ENCODE data around the gene C5orf15.
"Not testable (repeated sequence)": the region's sequence is repeated elsewhere in the genome, so short reads cannot be mapped to it uniquely, and the experiment has no call there.

Gene C5orf15

DNA sequence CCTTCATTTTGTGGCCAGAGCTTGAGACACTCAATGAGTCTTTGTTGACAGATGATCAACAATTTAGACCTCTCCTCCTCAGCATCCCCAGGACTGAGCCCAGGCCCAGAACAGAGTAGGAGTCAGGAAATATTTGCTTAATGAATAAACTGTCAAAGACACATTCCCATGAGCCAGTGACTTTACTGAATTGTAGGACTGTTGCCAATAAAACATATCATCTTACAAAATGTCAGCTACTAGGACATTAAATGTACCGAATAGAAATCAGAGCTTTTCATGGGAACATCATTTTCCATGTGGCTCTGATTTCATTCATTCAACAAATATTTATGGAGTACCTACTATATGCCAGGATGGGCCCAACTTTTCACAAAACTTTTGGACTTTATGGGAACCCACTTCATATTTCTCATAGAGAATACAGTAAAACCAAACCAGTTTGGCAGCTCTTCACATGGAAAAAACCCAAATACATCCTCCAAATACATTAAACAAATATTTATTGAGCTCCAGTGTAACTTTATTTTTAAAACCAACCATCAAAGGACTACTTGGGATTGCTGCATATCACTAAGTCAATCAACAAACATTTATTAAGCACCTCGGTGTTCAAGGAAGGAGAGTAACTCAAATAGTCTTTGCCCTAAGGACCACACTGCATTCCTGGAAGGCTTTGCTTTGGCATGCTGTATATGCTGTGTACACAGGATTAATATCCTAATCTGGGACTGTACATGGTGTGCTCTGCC is 24.9 kb upstream of the C5orf15 start:
- no peak for DNase-seq

DNA sequence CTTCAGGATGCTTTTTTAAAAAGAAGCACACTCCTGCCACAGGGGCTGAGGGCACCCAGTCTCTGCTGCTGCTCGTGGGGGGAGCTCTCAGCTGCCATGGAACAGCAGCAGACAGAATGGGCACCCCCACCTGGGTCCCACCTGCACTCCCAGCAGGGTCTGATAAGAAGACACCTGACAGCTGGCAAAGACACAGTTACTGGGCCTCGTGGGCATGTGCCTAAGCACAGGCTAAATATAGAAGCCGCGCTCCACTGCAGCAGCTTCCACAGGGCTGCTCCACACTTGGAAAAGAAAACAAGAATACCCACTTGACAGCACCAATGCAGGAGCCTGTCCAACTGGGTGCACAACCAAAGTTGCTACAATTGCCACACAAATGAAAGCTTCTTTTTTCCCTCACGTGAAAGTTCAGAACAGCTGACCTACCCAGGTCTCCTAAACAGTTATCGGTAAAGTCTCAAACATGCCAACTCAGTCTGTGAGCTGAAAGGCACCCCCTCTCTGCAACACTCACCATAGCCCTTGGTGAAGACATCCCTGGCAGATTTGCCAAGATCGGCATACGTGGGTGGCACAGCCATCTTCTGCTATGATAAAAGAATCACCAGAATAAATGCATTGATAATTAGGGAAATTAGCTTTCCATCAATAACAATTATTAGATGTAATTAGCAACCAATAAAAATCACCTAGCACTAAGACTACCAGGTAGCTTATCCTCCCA is 24.2 kb upstream of the C5orf15 start:
- peak; percentile 66 for DNase-seq

DNA sequence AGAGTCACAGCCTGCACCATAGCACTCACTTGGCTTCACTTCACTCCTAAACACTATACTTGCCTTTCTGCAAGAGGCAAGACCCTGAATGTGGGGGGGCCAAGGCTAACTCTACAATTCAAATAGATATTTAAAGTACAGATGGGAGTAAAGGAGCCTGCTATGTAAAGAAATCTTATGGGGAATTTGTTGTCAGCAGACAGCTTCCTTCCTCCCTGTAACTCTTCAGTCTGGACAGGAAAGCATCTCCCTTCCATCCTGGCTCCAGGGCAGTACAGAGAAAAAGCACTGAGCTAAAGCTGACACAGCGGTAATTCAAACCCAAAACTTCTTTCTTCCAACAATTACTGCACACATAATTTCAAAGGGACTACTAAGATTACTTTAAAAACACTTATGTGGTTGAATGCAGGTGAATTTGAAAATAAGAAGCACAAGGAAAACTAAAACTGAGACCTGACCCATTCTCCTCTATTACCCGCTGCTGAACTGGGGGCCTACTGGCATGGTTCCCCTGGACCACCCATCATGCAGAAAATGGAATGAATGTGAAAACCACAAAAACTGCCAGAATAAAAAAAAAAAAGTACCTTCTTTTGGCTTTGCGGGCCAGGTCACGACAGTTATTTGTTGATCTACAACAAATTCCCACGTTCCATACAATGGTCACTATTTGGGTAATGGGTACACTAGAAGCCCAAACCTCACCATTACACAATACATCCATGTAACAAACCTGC is 22.9 kb upstream of the C5orf15 start:
- DNase-seq: no peak

DNA sequence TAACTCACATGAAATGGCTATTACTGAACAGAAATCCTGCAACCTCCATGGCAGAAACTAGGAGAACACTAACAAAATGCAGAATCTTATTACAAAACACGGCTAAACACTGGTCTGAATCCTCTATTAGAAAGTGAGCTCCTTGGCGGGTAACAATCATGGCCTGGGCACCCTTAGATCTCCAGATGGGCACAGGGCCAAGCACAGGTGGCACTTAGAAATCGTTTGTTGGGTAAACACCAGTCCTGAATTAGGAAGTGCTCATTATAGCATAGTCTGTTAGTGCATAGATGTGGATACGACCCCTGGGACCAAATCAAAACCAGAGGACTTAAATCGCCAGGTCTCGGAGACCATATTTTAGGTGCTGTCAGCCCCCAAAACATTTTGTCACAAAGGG is 22.0 kb upstream of the C5orf15 start:
- DNase-seq: peak; percentile 78

DNA sequence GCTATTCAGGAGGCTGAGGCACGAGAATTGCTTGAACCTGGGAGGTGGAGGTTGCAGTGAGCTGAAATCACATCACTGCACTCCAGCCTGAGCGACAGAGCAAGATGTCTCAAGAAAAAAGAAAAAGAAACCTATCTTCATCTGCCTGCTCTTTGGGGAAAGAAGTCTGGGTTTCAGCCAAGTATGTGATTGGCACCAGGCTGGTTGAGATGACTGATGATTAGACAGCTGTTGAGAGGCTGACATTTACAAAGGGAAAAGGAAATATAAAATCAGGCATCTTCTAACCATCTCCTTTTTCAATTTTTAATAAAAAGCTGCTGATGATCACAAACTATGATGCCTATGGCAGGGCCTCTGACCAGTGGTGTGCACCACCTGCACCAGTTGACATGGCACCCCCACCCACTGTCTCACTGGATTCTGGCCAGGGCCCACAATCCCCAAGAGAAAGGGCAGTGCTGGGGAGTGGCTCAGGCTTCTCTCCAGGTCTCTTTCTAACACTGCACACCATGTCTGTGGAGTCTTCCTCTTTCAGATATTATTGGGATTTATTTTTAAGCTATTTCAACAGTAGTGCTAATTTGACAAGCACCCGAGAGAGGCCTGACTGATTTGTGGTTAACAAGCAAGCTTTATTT is 17.2 kb upstream of the C5orf15 start:
- no peak for DNase-seq

DNA sequence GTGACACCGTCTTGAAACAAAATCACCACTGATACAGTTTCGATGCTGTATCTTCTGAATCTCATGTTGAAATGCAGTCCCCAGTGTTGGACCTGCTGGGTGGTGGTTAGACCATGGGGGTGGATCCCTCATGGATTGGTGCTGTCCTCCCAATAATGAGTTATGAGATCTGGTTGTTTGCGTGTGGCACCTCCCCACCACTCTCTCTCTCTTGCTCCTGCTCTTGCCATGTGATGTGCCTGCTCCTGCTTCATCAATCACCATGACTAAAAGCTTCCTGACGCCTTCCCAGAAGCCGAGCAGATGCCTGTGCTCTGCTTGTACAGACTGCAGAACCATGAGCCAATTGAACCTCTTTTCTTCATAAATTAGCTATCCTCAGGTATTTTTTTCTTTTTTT is 15.2 kb upstream of the C5orf15 start:
- no peak for DNase-seq

DNA sequence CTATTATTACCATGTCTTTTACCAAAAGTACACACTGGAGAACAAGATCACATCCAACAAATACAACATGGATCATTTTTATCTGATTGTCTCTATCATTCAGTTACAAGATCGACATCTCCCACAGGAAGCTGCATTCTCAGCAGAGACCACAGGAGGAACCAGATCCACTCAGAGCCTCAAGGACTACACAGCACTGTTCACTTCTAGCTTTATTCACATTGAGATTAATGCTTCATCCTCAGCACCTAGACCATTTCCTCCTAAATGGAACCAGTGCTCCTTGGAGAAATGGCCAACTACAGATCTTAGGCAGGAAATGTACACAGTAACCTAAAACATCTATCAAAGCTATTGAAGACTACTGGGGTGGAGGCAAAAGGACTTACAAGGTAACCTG is 13.3 kb upstream of the C5orf15 start:
- no peak for DNase-seq

DNA sequence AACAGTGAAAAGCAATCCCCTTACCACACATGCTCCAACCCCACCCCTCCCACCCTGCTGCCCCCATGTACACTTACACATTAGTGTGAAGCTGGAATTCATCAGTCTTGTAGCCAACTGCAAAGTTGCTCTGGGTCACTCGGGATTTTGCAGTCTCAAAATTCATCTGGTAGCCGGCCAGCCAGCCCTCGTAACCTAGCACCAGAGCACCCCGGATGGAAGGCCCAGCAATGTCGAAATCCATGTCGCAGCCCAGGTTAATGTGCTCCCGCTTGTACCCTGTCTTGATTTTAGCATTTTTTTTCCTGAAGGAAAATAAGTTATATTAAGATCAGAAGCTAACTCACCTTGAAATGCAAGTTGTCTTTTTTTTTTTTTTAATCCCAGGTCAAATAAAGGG is 12.2 kb upstream of the C5orf15 start:
- no peak for DNase-seq

DNA sequence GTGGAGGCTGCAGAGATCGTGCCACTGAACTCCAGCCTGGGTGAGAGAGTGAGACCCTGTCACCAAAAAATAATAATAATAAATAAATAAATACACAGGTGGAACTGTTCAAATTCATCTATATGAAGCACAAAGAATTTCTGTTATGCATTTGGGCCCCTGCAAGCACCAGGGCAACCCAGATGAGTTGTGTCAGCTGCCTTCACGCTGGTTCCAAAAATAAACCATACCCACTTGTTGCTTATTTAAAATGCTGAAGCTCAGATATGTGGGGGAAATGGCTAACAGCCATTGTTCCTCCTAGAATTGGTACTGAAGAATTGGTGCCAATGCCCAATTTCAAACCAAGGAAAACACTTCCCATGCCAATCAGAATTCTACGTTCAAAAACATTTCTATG is 10.5 kb upstream of the C5orf15 start:
- no peak for DNase-seq

DNA sequence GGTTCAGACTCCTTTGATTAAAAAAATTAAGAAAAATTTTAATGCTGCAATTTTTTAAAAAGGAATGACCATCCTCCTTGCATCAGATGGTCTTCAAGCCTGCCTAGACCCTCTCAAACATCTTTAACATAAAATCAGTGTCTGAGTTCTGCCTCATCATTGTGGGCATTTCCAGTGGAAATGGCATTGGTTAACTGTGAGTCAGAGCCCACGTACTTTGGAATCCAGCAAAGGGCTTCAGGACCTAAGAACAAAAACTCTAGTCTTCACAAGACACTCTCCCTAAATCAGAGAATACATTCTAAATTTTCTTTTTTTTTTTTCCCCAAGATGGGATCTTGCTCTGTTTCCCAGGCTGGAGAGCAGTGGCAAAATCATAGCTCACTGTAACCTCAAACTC is 9.4 kb upstream of the C5orf15 start:
- no peak for DNase-seq

DNA sequence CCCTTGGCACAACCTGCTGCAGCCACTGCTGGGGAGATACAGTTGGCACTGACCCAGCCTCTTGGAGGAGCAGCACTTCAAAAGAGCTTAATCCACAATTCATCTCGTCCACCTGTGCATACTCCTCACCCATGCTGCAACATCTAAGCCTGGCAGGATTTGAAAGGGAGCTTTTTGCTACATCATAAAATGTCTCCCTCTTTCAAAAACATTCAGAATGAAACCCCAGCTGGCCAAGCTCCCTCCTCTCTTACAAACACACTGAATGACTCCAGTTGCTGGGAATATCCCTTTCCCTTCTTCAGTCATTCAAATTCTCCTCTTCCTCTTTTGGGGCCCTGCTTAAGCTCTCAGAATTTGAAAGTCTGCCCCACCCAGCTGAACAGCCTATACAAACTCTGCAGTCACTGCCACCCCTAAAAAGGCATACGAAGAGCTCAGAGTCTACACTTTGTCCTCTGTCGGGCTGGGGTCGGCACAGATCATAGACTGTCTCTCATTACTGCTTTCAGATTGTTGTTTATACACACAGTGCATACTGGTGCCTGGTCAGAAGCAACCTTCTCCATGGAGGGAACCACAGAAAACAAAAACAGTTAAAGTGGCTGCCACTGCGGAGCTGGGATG is 8.8 kb upstream of the C5orf15 start:
- DNase-seq: no peak

DNA sequence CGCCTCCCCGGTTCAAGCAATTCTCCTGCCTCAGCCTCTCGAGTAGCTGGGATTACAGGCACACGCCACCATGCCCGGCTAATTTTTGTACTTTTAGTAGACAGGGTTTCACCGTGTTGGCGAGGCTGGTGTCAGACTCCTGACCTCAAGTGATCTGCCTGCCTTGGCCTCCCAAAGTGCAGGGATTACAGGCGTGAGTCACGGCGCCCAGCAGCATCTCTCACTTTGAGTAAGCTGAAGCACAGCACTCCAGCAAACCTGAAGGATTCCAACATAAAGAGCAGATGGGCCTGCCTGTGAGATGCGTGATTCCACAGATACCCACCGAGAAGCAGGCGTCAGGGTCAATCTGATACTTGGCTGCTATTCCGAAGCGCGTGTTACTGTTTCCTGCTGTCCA is 7.1 kb upstream of the C5orf15 start:
- DNase-seq: not testable (repeated sequence)

DNA sequence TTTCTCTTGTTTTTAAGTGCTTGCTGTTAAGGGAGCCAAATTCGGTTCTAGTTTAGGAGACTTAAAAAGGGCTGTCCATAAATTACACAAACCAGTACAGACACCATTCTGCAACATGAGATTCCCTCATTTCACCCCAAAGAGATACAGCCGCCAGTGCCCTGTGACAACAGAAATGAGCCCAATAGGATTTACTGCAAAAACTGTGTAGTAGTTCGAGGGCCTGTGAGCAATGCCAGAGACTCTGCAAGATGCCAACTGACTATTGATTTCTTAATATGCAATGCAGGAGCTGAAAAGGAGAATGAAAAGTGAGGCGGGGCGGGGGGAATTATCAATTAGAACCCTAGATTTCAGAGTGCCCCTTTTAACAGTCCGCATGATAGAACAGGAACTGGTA is 5.7 kb upstream of the C5orf15 start:
- no peak for DNase-seq

DNA sequence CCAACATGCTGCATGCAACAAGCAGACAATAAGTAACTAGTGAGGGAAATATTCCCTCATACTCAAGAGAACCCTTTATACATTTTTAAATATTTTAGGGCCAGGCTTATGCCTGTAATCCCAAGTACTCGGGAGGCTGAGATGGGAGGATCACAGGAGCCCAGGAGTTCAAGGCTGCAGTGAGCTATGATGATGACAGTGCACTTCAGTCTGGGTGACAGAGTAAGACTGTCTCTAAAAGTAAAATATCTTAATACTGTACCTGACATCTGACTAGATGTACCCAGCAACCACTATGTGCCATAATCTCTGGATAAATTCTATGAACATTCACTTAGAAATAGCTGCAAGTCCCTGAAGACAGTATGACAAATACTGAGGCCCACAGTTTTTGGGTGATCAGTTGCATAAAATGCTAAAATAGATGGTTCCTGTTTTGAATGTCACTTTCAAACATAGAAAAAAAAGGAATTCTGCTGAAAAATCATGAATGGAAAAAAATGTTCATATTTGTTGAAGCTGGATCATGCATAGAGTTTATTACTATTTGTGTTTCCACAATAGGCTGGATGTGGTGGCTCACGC is 2.0 kb upstream of the C5orf15 start:
- no peak for DNase-seq

DNA sequence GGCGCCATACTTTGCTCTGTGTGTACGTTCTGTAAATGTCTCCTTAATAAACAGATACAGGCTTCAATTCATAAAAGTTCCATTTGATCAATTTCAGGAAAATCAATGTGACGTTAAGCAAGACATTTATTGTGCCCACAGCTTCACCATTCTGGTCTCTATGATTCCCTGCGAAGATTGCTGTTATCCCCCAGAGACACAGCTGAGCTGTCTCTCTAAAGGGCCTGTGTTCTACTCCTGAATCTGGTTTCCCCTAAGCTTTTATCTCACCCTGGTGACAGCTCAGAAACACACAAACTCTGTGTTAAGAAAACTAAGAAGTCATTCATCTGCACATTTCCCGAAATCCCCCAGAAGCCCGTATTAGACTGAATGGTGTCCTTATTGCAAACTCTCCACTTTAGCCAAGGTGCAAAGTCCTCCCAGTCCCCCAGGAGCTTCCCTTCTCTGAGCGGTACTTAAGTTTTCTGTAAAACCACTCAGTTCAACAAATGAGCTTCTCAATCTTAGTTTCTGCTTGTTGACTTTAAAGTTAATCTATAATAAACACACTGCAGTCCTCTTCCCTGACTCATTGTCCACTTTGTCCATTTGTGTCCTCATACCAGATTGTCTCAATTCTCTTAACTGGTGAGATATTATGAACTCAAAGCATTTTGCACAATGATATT is 1.4 kb upstream of the C5orf15 start:
- DNase-seq: no peak

DNA sequence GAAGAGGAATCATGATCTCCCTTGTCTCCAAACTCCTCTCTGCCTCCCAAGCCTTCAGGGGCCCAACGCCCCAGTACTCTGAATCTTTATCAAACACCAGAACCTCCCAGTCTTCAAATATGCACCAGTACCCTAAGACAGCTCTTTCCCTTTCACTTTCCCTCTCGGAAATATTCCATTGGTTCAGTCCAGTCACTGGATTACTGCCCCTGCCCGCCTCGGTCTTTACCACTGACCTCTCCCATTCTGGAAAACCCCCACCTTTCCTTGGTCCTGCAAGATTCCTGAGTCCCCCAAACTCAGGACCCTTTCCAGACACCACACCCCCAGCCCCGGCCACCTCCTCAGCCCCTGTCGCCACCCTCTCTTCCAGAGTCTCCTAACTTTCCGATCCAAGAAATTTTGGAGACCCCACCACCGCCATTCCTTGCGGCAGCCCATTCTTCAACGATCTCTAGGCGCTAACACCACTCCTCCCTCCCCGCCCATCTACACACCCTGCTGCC is 674 bp downstream of the C5orf15 start:
- no peak for DNase-seq

DNA sequence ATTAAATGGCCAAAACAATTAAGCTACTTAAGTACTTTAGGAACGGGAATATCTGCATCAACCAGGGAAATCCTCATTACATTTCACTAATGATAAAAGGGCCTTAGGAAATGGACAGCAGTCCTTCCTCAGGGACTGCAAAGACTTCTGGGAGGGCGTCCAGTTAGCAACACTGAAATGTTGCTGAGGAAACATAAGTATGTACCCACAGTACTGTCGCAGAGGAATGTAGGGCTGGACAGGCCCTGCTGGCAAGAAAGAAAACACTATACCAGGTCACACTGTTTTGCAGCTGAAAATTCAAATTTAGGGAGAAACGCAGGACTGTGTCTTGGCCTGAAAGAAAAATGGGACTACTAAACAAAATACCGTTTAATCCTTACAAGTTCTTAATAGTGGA is 1.3 kb downstream of the C5orf15 start:
- DNase-seq: no peak

DNA sequence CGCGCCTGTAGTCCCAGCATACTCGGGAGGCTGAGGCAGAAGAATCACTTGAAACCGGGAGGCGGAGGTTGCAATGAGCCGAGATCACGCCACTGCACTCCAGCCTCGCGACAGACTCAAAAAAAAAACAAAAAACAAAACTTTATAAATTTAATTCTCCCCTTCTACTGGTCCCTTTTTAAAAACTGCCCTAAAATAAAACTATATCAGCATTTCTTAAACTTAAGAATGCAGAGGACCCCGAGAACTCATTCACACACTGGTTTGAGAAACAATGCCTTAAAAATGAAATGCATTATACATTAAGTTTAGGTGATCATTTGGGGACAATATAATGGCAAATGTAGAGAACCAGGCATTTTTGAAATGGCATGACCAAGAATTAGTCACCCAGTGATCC is 2.3 kb downstream of the C5orf15 start:
- DNase-seq: no peak

DNA sequence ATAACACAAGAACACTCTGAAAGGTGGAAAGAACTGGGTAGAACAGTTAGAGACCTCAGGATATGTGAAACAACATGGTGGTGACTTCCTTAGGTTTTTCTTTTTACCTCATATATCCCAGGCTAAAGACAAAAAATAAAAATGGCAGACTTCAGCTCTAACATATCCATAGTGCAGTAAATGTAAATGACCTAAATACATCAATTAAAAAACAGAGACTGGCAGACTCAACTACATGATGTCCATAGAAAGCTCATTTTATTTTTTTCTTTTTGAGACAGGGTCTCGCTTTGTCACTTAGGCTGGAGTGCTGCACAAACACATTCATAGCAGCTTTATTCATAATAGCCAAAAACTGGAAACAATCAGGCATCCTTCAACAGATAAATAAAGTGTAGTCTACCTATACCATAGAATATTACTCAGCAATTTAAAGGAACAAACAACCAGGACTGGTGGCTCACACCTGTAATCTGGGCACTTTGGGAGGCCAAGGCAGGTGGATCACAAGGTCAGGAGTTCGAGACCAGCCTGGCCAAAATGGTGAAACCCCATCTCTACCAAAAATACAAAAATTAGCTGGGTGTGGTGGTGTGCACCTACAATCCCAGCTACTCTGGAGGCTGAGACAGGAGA is 4.8 kb downstream of the C5orf15 start:
- no peak for DNase-seq

DNA sequence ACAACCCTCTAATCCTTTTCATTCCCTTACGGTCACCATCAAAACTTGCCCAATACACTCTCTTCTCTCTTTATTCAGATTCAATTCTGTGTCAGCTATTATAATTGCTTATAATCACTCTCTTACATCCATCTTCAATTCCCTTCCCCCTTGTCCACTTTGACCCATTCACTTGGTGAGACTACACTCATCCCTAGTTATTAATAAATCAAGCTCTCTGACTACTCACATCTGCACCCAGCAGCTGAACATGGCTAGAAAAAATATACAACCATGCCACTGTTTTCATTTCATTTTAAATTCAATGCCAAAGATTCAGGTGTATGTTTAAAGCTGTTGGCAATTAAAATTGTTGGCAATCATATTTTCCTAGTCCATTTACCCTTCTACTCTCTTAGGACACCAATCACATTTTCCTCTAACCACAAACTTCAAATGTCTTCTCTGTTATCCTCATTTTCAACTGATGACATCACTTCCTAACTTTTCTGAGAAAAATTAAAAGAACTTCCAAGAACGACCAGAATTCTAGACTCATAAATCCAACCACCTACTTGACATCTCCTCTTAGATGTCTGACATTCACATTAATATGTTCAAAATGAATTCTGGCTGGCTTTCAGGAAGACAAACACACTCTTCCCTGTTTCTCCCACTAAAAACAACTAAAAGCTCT is 5.5 kb downstream of the C5orf15 start:
- no peak for DNase-seq

DNA sequence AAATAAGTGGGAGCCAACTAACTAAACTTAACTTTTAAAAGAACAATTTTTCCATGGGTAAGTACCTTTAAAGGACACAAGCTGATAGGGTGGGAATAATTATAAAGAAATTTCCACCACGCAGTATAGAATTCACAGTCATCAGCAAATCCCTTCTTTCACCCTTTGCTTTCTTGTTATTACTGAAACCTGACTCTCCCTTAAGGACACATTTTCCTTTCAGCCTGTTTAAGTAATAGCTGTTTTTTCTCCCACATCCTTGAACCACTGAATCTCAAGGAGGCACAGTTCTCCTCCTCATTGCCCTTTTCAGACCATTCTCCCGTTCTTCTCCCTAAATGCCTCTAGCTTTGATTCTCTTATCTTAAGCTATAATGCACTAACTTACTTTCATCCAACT is 6.3 kb downstream of the C5orf15 start:
- no peak for DNase-seq

All from COR-L47 (cell line).